Vagina (tissue), 2 donors: ENCODE measurements around the gene COL23A1. TPM values are rescaled to one million over a fixed set of nuclear protein-coding genes. Genes with fewer than 3 reads are reported as not detected.

Experiments
- DNase-seq, 2 donors: peaks; one replicate each; pipeline ENCODE4 v3.0.0-alpha.2; 2017; ENCODE audit errors: extremely low spot score in 2 of 2
- H3K27ac ChIP-seq: fragments of 200-600 bp; sonication (generic); one replicate; pipeline ENCODE4 v1.5.1; 2019
- H3K27me3 ChIP-seq: fragments of 200-600 bp; sonication (generic); one replicate; pipeline ENCODE4 v1.5.1; 2019
- H3K36me3 ChIP-seq, 2 donors: fragments of 200-600 bp; sonication (generic); one replicate each; pipeline ENCODE4 v1.5.1; 2017 to 2019
- H3K4me1 ChIP-seq: fragments of 200-600 bp; sonication (generic); one replicate; pipeline ENCODE4 v1.5.1; 2019
- H3K4me3 ChIP-seq, 2 donors: fragments of 200-600 bp; sonication (generic); 1 replicate in 1 of 2; 2 replicates in 1 of 2; pipeline ENCODE4 v1.5.1; 2016 to 2019
- H3K9me3 ChIP-seq: fragments of 200-600 bp; sonication (generic); one replicate; pipeline ENCODE4 v1.5.1; 2019
- CTCF ChIP-seq, 3 experiments: fragments of 450-650 bp in 2 of 3; fragments of 200-600 bp in 1 of 3; sonication (generic) in 1 of 3; IDR thresholded peaks; one replicate each; pipeline ENCODE4 v1.5.1; 2017 to 2019; ENCODE audit warnings: antibody characterized with exemption in 3 of 3, mild to moderate bottlenecking in 2 of 3, moderate library complexity in 2 of 3
- POLR2A ChIP-seq, 2 donors: fragments of 450-650 bp; IDR thresholded peaks; one replicate each; pipeline ENCODE4 v1.6.1; 2017; ENCODE audit warnings: antibody characterized with exemption in 2 of 2, mild to moderate bottlenecking in 2 of 2, moderate library complexity in 2 of 2
- POLR2AphosphoS5 ChIP-seq, 2 donors: sonication (generic); formaldehyde crosslinking; IDR thresholded peaks; one replicate each; pipeline ENCODE4 v1.9.0; 2017; ENCODE audit warnings: antibody characterized with exemption in 2 of 2, mild to moderate bottlenecking in 2 of 2, low read depth in 1 of 2; ENCODE audit not compliant: insufficient read depth in 1 of 2
- intact Hi-C: fragments of 100-400 bp; cut with DNase I; formaldehyde crosslinking; loops from one replicate; pipeline ENCODE4 v1.15.1; 2023
- total RNA-seq: library from RNA; depleted of rRNA; stranded (reverse); fragments of >200 nt; gene quantifications from one replicate; pipeline ENCODE4 v1.2.3, GENCODE V29; 2016

The COL23A1 gene
- total RNA-seq, 1 donor from 2014 or later: 3.7 TPM

GRCh38 chr5:178383301-178383918 is 206.8 kb downstream of the COL23A1 start:
- Histone ChIP-seq H3K9me3 (no peaks in the 10 kb centered on the region), H3K27ac (no peak overlapping the region), H3K4me3 (no peak overlapping the region), H3K36me3 (no peaks in the 10 kb centered on the region), H3K27me3 (no peaks in the 10 kb centered on the region), H3K4me1 (no peaks in the 10 kb centered on the region)
- intact Hi-C loops: no loop called here
- no peak for DNase-seq
- TF ChIP-seq CTCF (IDR thresholded peaks at IDR 0.05) (no peak), POLR2A (IDR thresholded peaks at IDR 0.05) (no peak), POLR2AphosphoS5 (IDR thresholded peaks at IDR 0.05; ENCODE audit: insufficient read depth in 1 of 2, low read depth in 1 of 2) (no peak)

- Histone ChIP-seq H3K27me3 (no peaks in the 10 kb centered on the region), H3K4me3 (no peak overlapping the region), H3K27ac (no peak overlapping the region), H3K9me3 (no peaks in the 10 kb centered on the region), H3K4me1 (no peaks in the 10 kb centered on the region), H3K36me3 (no peaks in the 10 kb centered on the region)
- intact Hi-C loops: no loop called here
- DNase-seq: no peak
- TF ChIP-seq POLR2A (IDR thresholded peaks at IDR 0.05) (no peak), CTCF (IDR thresholded peaks at IDR 0.05) (no peak), POLR2AphosphoS5 (IDR thresholded peaks at IDR 0.05; ENCODE audit: insufficient read depth in 1 of 2, low read depth in 1 of 2) (no peak)
These were observed 207.4 kb downstream of the COL23A1 start for GRCh38 chr5:178382754-178383164.

- H3K4me3 ChIP-seq: no peak overlapping the region
- H3K9me3 ChIP-seq: no peaks in the 10 kb centered on the region
- no peak overlapping the region for H3K27ac ChIP-seq
- no peaks in the 10 kb centered on the region for H3K4me1 ChIP-seq
- H3K27me3 ChIP-seq: no peaks in the 10 kb centered on the region
- H3K36me3 ChIP-seq: no peaks in the 10 kb centered on the region
- TF ChIP-seq POLR2AphosphoS5 (IDR thresholded peaks at IDR 0.05; ENCODE audit: insufficient read depth in 1 of 2, low read depth in 1 of 2) (no peak), CTCF (IDR thresholded peaks at IDR 0.05) (no peak), POLR2A (IDR thresholded peaks at IDR 0.05) (no peak)
- no peak for DNase-seq
- intact Hi-C loops: no loop called here
These were observed 208.1 kb downstream of the COL23A1 start for GRCh38 chr5:178381921-178382695.

GRCh38 chr5:178381206-178381605 is 209.0 kb downstream of the COL23A1 start:
- Histone ChIP-seq H3K4me1 (no peaks in the 10 kb centered on the region), H3K36me3 (no peaks in the 10 kb centered on the region), H3K27me3 (no peaks in the 10 kb centered on the region), H3K4me3 (no peak overlapping the region), H3K9me3 (no peaks in the 10 kb centered on the region), H3K27ac (no peak overlapping the region)
- intact Hi-C loops: no loop called here
- no peak for DNase-seq
- TF ChIP-seq CTCF (IDR thresholded peaks at IDR 0.05) (no peak), POLR2AphosphoS5 (IDR thresholded peaks at IDR 0.05; ENCODE audit: insufficient read depth in 1 of 2, low read depth in 1 of 2) (no peak), POLR2A (IDR thresholded peaks at IDR 0.05) (no peak)

- Histone ChIP-seq H3K27me3 (no peaks in the 10 kb centered on the region), H3K27ac (no peak overlapping the region), H3K9me3 (no peaks in the 10 kb centered on the region), H3K4me3 (no peak overlapping the region), H3K4me1 (no peaks in the 10 kb centered on the region), H3K36me3 (no peaks in the 10 kb centered on the region)
- intact Hi-C loops: no loop called here
- TF ChIP-seq CTCF (IDR thresholded peaks at IDR 0.05): no peak
- no peak for TF ChIP-seq POLR2AphosphoS5 (IDR thresholded peaks at IDR 0.05; ENCODE audit: insufficient read depth in 1 of 2, low read depth in 1 of 2)
- TF ChIP-seq POLR2A (IDR thresholded peaks at IDR 0.05): no peak
- DNase-seq: no peak
These were observed 209.6 kb downstream of the COL23A1 start for GRCh38 chr5:178380541-178381074.
